HG03060 (cell line): Measurements from ENCODE around the gene CDK5RAP2.

Experiments
- ATAC-seq: cut with Tn5 transposase; IDR thresholded peaks from one replicate; pipeline ENCODE4 v1.9.1; 2021; ENCODE audit warnings: low read depth, moderate number of reproducible peaks; ENCODE audit not compliant: unreplicated experiment

Gene CDK5RAP2

DNA sequence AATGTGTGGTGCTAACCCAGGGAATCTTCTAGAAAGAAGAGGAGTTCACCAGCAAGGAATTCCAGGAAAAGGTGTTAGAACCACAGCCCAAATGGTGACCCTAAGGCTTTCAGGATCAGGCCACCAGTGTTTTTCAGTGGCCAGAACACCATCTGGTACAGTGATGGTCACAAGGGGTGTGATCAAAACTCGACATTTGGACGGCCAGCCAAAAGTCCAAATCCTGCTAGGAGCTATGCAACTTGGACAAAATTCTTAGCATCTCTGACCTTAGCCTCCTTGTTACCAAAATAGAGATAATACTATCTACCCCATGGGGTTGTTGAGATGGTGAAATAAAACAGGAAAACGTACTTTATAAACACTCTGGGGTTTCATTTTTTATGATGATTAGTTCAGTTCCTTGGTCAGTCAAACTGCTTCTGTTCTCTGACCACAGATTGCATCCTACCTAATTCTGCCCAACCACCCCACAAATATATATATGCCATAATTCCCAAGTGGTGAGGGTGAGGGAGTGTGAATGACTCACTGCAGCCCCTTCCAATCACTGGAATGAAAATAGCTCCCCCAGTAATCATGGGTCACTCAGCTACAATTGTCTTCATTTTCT lies 210.3 kb downstream of the CDK5RAP2 start:
- ATAC-seq, result no peak

GRCh38 chr9:120368799-120369198 lies 211.2 kb downstream of the CDK5RAP2 start:
- ATAC-seq, result no peak

DNA sequence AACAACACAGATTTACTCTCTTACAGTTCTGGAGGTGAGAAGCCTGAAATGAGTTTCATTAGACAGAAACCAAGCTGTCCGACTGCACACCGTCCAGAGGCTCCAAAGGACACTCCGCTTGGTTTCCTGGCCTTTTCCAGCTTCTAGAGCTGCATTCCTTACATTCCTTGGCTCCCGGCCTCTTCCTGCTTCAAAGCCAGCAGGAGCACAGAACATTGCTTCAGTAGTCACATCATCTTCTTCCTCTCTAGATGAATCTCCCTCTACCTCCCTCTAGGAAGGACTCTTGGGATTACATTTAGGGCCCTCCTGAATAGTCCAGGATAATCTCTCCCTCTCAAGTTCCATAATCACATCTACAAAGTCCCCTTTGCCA lies 213.3 kb downstream of the CDK5RAP2 start:
- no peak for ATAC-seq

DNA sequence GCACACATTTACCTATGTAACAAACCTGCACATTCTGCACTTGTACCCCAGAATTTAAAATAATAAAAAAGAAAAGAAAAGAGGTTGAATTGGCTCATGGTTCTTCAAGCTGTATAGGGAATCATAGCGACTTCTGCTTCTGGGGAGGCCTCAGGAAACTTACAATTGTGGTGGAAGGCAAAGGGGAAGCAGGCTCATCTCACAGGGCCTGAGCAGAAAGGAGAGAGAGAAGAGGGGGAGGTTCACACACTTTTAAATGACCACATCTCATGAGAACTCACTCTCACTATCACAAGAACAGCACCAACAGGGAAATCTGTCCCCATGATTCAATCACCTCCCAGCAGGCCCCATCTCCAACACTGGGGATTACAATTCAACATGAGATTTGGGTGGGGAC lies 214.6 kb downstream of the CDK5RAP2 start:
- ATAC-seq, result no peak

DNA sequence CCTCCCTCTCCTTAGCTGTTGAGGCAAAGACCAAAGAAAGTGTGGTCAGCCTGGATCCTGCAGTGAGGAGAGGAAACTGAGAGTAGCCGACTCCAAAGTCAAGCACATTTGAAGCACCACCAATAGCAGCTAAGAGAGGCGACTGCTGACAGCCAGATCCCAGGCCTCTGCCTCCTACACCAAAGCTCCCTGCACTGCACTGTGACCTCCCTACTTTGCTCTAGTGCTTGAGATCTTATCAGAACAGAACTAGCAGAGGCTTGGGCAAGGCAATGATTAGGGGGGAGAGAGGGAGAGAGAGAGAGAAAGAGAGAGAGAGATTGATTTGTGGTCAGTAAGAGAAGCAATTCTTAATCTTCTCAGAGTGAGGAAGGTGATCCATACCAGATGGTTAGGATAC lies 216.3 kb downstream of the CDK5RAP2 start:
- ATAC-seq, result no peak

DNA sequence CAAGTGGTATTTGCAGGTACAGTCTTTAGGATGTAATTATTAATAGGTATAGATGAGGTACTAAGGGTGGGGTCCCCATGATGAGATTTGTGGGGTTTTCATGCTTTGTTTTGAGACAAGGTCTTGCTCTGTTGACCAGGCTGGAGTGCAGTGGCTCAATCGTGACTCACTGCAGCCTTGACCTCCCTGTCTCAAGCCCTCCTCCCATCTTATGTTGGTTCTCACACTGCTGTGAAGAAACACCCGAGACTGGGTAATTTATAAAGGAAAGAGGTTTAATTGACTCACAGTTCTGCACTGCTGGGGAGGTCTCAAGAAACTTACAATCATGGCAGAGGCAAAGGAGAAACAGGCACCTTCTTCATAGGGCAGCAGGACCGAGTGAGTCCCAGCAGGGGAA lies 217.5 kb downstream of the CDK5RAP2 start:
- ATAC-seq, result no peak

DNA sequence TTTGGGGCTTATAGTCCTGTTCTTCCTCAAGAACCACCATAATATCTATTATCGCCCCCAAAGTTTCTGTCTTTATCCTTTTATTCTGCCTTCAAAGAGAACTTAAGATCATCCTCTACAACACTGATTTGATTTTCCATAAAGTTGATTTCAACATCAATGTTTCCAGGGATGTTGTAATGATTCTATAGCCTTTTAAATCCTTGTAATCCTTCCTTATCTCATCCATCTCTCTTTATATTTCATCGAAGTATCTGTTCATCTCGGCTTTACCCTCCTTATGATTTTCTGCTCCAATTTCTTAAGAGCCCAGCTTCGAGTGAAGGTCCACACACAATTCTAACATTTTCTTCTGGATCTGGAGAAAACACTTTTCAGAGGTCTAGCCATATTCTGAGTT lies 218.4 kb downstream of the CDK5RAP2 start:
- no peak for ATAC-seq

DNA sequence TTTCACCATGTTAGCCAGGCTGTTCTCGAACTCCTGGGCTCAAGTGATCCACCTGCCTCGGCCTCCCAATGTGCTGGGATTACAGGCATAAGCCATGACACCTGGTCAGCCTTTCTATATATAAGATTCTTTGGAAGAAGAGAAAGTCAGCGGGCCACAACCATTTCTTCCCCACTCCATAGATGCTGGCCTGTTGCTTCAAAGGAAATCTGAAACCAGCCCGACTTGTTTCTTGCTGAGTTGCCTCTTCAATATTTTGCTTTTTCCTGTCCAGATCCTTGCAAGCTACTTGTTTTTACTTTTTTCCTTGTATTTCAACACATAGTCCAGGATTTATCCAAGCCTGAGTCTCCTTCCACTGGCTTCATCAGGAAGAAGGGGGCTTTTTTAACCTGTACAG lies 219.5 kb downstream of the CDK5RAP2 start:
- ATAC-seq, result no peak

- no peak for ATAC-seq
Observed at GRCh38 chr9:120360046-120360445, 219.9 kb downstream of the CDK5RAP2 start.

- no peak for ATAC-seq
Observed at GRCh38 chr9:120358877-120359276, 221.1 kb downstream of the CDK5RAP2 start.

DNA sequence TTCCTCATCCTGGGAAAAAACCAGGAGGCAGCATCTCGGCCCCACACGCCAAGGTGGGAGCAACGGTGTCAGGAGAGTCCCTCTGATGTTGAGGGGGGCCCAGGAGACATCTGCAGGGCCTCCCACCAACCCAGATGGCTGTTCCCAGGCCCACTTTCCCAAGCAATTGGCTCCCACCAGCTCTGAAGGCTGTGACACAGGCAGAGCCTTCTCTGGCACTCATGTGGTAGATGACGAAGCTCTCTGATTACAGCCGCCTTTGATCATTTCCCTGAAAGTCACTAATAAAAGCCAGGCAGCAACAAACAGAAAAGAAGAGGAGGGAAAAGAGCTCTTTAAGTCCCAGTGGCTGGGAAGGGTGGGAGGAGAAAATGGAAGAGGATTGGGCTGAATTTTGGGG lies 226.5 kb downstream of the CDK5RAP2 start:
- no peak for ATAC-seq

- ATAC-seq, result no peak
Observed at GRCh38 chr9:120351106-120351505, 228.9 kb downstream of the CDK5RAP2 start.

GRCh38 chr9:120350596-120350995 lies 229.4 kb downstream of the CDK5RAP2 start:
- no peak for ATAC-seq

DNA sequence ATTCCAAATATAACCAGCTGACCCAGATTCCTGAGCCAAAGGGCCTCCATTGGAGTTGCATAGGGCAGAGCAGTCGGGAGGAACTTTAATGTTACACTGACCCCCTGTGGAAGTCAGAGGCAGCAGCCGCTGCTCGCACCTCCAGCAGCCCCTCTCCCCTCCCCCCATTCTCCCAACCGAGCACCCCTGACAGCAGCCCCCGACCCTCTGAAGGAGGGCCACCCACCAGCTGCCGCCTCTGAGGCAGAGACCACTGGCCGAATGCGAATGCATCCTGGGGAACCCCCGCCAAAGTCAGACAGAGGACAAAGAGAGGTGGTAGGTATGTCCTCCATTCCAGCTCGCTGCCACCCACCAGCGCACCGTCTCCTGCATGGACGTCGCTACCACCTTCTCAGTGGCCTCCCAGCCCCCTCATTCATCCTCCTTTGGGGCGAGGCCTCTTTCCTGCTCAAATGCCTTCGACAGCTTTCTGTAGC lies 231.0 kb downstream of the CDK5RAP2 start:
- no peak for ATAC-seq

DNA sequence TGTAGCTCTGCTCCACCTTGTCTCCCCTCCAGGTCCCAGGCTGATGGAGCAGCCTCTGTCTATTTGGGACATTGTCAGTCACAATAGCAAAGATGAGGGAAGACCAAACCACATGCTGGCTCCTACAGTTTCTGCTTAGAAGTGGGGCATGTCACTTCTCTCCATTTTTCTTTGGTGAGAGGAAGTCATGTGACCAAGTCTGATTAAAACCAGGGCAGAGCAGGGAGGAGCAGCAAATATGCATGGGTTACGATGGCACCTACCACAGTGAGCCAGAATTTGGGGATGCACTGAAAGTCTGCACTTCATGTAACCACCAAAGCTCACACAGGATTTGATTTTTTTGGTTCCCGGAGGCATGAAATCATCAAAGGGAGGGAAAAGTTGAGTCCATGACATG lies 234.6 kb downstream of the CDK5RAP2 start:
- no peak for ATAC-seq

DNA sequence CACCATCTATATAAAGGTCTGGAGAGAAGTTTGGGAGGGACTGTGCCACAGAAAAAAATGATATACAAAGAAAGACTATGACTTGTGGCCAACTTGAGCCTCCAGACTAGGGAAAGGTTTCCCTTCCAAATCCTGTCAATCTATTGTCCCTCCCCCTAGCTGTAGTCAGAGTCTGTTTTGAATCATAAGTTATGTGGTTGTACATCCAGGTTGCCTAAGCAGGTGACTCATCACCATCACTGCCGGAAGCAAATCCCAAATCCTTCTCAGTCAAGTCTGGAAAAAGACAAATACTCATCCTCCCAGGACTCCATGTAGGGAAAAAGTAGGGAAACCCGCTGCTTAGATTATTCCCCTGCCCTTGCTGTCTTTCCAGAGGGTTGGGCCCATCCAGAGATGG lies 235.7 kb downstream of the CDK5RAP2 start:
- ATAC-seq, result no peak

GRCh38 chr9:120343416-120343815 lies 236.6 kb downstream of the CDK5RAP2 start:
- no peak for ATAC-seq
